Kidney epithelial cell (primary cell): ENCODE results near the gene CIROP. TPM values are rescaled to one million over a fixed set of nuclear protein-coding genes. Genes with fewer than 3 reads are reported as not detected.

ENCODE experiments used
- DNase-seq: peaks from one replicate; pipeline ENCODE4 v3.0.0-alpha.2; 2010; ENCODE audit warnings: low read depth
- H3K27me3 ChIP-seq: 2 replicates; pipeline ENCODE4 v1.6.0; 2011; ENCODE audit warnings: low read length; ENCODE audit not compliant: control insufficient read depth, insufficient read depth
- H3K36me3 ChIP-seq: 2 replicates; pipeline ENCODE4 v1.5.1; 2011; ENCODE audit warnings: low read length; ENCODE audit not compliant: control insufficient read depth, insufficient read depth
- H3K4me3 ChIP-seq: 2 replicates; pipeline ENCODE4 v1.5.1; 2011; ENCODE audit warnings: low read depth, mild to moderate bottlenecking, control low read depth, low read length
- CTCF ChIP-seq: IDR thresholded peaks from 2 replicates; pipeline ENCODE4 v1.5.1; 2011; ENCODE audit warnings: mild to moderate bottlenecking, moderate library complexity, low read length, control low read depth, inconsistent platforms; ENCODE audit not compliant: insufficient read depth, poor library complexity, severe bottlenecking
- total RNA-seq: library from RNA; depleted of rRNA; stranded (reverse); fragments of >200 nt; gene quantifications from 2 replicates; pipeline ENCODE4 v1.2.3, GENCODE V29; 2015

CIROP gene
- total RNA-seq, 1 donor from 2014 or later = not detected

GRCh38 chr14:23080474-23080873 is 24.3 kb downstream of the CIROP start:
- Histone ChIP-seq H3K27me3 (no peaks in the 10 kb centered on the region), H3K36me3 (peaks cover 8% of the 10 kb centered on the region), H3K4me3 (no peak overlapping the region)
- DNase-seq = no peak
- no peak for TF ChIP-seq CTCF

GRCh38 chr14:23079716-23080115 is 25.1 kb downstream of the CIROP start:
- TF ChIP-seq CTCF = no peak
- H3K27me3 ChIP-seq = no peaks in the 10 kb centered on the region
- no peak overlapping the region for H3K4me3 ChIP-seq
- no peak for DNase-seq
- peaks cover 9% of the 10 kb centered on the region for H3K36me3 ChIP-seq

DNA sequence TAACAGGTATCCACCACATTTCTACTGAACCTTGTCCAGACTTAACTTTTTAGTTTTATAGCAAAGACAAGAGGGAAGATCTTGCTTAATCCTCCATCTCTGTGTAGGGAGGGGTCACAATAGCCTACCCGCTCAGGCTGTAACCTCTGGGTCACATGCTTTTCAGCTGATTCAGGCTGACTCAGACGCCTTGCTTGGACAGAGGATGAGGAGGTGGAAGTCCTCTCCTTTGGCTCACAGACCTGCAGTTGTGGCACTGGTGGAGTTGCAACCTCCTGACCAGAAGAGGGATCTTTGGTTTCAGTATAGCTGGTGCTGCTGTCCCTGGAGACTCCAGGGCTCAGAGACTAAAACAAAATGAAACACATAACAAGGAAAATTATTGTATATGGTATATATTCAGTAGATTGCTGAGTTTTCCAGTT is 26.1 kb downstream of the CIROP start:
- DNase-seq = peak; percentile 88
- H3K27me3 ChIP-seq = no peaks in the 10 kb centered on the region
- H3K4me3 ChIP-seq = no peak overlapping the region
- TF ChIP-seq CTCF = no peak
- peaks cover 9% of the 10 kb centered on the region for H3K36me3 ChIP-seq

DNA sequence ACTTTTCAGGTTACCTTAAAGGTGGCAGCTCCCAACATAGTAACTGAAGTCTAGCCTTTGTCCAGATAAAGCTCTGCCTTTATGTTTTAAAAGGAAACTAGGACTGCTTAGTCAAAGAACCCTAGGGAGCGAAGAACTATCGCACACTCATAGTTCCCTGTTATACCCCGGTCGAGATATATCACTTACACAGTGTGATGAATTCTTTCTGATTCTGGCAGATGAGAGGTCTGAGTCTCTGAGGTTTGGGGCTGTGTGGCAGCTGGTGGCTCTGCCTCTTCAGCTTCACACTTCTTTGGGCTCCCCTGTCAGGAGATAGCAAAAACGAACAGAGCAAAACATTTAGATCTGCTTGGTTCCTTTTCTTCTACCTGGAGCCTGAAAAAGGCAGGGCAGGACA is 26.8 kb downstream of the CIROP start:
- Histone ChIP-seq H3K36me3 (peaks cover 9% of the 10 kb centered on the region), H3K27me3 (no peaks in the 10 kb centered on the region), H3K4me3 (no peak overlapping the region)
- DNase-seq = no peak
- TF ChIP-seq CTCF = no peak

- H3K36me3 ChIP-seq = peaks cover 9% of the 10 kb centered on the region
- TF ChIP-seq CTCF = peak; percentile 55
- no peaks in the 10 kb centered on the region for H3K27me3 ChIP-seq
- H3K4me3 ChIP-seq = no peak overlapping the region
- DNase-seq = no peak
Observed at GRCh38 chr14:23076785-23077408, 27.9 kb downstream of the CIROP start.

GRCh38 chr14:23074906-23075305 is 29.9 kb downstream of the CIROP start:
- Histone ChIP-seq H3K27me3 (no peaks in the 10 kb centered on the region), H3K4me3 (no peak overlapping the region), H3K36me3 (peaks cover 7% of the 10 kb centered on the region)
- TF ChIP-seq CTCF = no peak
- DNase-seq = no peak
